Keratinocyte (primary cell): Measurements from ENCODE around the gene FRAS1. TPM values are rescaled to one million over a fixed set of nuclear protein-coding genes. Genes with fewer than 3 reads are reported as not detected.

ENCODE experiments used
- DNase-seq: peaks from one replicate; pipeline ENCODE4 v3.0.0-alpha.2; 2011; ENCODE audit warnings: low read depth, missing footprints, low spot score
- FAIRE-seq: peaks from 2 replicates; lab custom pipeline; 2011; peaks lifted over from hg19 to GRCh38; lab: Jason Lieb, UNC
- H2AFZ ChIP-seq: 2 replicates; pipeline ENCODE4 v1.6.0; 2012; ENCODE audit warnings: low read length, control low read depth, inconsistent platforms; ENCODE audit not compliant: control insufficient read depth
- H3K27ac ChIP-seq: 2 replicates; pipeline ENCODE4 v1.5.1; 2011; ENCODE audit warnings: low read length; ENCODE audit not compliant: control insufficient read depth, insufficient read depth
- H3K27me3 ChIP-seq: 3 replicates; pipeline ENCODE4 v1.6.0; 2011; ENCODE audit warnings: low read length; ENCODE audit not compliant: control insufficient read depth, insufficient read depth; ENCODE audit errors: extremely low read depth
- H3K36me3 ChIP-seq, 2 experiments: 2 replicates in 1 of 2; 3 replicates in 1 of 2; pipeline ENCODE4 v1.5.1; 2011; ENCODE audit warnings: low read length in 2 of 2, mild to moderate bottlenecking in 1 of 2; ENCODE audit not compliant: control insufficient read depth in 2 of 2, insufficient read depth in 2 of 2; ENCODE audit errors: extremely low read depth in 1 of 2
- H3K4me1 ChIP-seq: 3 replicates; pipeline ENCODE4 v1.5.1; 2011; ENCODE audit warnings: low read length; ENCODE audit not compliant: control insufficient read depth, insufficient read depth; ENCODE audit errors: extremely low read depth
- H3K4me2 ChIP-seq: 3 replicates; pipeline ENCODE4 v1.6.0; 2011; ENCODE audit warnings: low read depth, low read length; ENCODE audit not compliant: control insufficient read depth, insufficient read depth; ENCODE audit errors: extremely low read depth
- H3K4me3 ChIP-seq, 3 experiments: fragments of 200-600 bp in 1 of 3; sonication (generic) in 1 of 3; 2 replicates in 2 of 3; 3 replicates in 1 of 3; pipeline ENCODE4 v1.5.1; 2011 to 2016; ENCODE audit warnings: low read length in 3 of 3, mild to moderate bottlenecking in 3 of 3, control low read depth in 2 of 3, inconsistent platforms in 1 of 3, low read depth in 1 of 3, mixed read lengths in 1 of 3, mixed run types in 1 of 3, moderate library complexity in 1 of 3; ENCODE audit not compliant: control insufficient read depth in 2 of 3, insufficient read depth in 2 of 3; ENCODE audit errors: extremely low read depth in 1 of 3
- H3K79me2 ChIP-seq: 2 replicates; pipeline ENCODE4 v1.6.0; 2012; ENCODE audit warnings: low read length; ENCODE audit not compliant: control insufficient read depth, insufficient read depth
- H3K9ac ChIP-seq: 3 replicates; pipeline ENCODE4 v1.6.0; 2011; ENCODE audit warnings: low read length; ENCODE audit not compliant: control insufficient read depth, insufficient read depth; ENCODE audit errors: extremely low read depth
- H3K9me1 ChIP-seq: 3 replicates; pipeline ENCODE4 v1.6.0; 2011; ENCODE audit warnings: low read length; ENCODE audit not compliant: control insufficient read depth, insufficient read depth; ENCODE audit errors: extremely low read depth
- H3K9me3 ChIP-seq: 2 replicates; pipeline ENCODE4 v1.5.1; 2012; ENCODE audit warnings: low read depth, low read length; ENCODE audit not compliant: control insufficient read depth
- H4K20me1 ChIP-seq: 3 replicates; pipeline ENCODE4 v1.6.0; 2011; ENCODE audit warnings: low read length; ENCODE audit not compliant: control insufficient read depth, insufficient read depth; ENCODE audit errors: extremely low read depth
- EZH2 ChIP-seq: IDR thresholded peaks from one replicate; pipeline ENCODE4 v1.6.1; 2012; ENCODE audit warnings: inconsistent platforms, mild to moderate bottlenecking, low read length, moderate library complexity
- dilution Hi-C: fragments of 300-500 bp; cut with MboI; formaldehyde crosslinking; loops from one replicate; pipeline ENCODE4 v1.7.0; 2020; ENCODE audit warnings: low sequenced_read_pairs; ENCODE audit not compliant: extremely low pct_ligation_motif_present
- polyA plus RNA-seq, 5 experiments: library from polyadenylated mRNA; depleted of rRNA in 3 of 5; stranded (reverse) in 3 of 5; stranded (forward) in 1 of 5; unstranded in 1 of 5; fragments of >200 nt; gene quantifications; 1 replicate in 1 of 5; 2 replicates in 3 of 5; 3 replicates in 1 of 5; pipeline versions ENCODE4 v1.2.1 to v1.2.3, GENCODE V29; 2011 to 2012; ENCODE audit warnings: missing spikeins in 2 of 5, low read depth in 1 of 5, low replicate concordance in 1 of 5
- TF ChIP-seq, protein P1 (sequence below), 3 experiments: IDR thresholded peaks in 1 of 3; conservative IDR thresholded peaks in 1 of 3; optimal IDR thresholded peaks in 1 of 3; 2 replicates in 2 of 3; 3 replicates in 1 of 3; pipeline versions ENCODE3 to v1.5.1; 2011; ENCODE audit warnings: low read length in 3 of 3, mild to moderate bottlenecking in 3 of 3, moderate library complexity in 2 of 3, control low read depth in 1 of 3, inconsistent platforms in 1 of 3; ENCODE audit not compliant: insufficient read depth in 2 of 3; ENCODE audit errors: extremely low read depth in 1 of 3

Gene FRAS1
- polyA plus RNA-seq, 1 donor (not counting 4 experiments of a cell fraction or from before 2014, with no cell fraction given): 3.5 TPM

GRCh38 chr4:78291277-78291676 is 234.2 kb downstream of the FRAS1 start:
- Histone ChIP-seq H3K4me3 (no peak overlapping the region), H3K4me2 (no peak overlapping the region), H3K9ac (no peak overlapping the region), H3K9me1 (no peaks in the 10 kb centered on the region), H3K79me2 (no peaks in the 10 kb centered on the region), H3K4me1 (peaks cover 10% of the 10 kb centered on the region), H3K27ac (no peak overlapping the region), H3K27me3 (no peaks in the 10 kb centered on the region), H3K9me3 (no peaks in the 10 kb centered on the region), H2AFZ (no peak overlapping the region), H4K20me1 (no peaks in the 10 kb centered on the region), H3K36me3 (no peaks in the 10 kb centered on the region)
- no peak for FAIRE-seq
- TF ChIP-seq, protein P1, sequence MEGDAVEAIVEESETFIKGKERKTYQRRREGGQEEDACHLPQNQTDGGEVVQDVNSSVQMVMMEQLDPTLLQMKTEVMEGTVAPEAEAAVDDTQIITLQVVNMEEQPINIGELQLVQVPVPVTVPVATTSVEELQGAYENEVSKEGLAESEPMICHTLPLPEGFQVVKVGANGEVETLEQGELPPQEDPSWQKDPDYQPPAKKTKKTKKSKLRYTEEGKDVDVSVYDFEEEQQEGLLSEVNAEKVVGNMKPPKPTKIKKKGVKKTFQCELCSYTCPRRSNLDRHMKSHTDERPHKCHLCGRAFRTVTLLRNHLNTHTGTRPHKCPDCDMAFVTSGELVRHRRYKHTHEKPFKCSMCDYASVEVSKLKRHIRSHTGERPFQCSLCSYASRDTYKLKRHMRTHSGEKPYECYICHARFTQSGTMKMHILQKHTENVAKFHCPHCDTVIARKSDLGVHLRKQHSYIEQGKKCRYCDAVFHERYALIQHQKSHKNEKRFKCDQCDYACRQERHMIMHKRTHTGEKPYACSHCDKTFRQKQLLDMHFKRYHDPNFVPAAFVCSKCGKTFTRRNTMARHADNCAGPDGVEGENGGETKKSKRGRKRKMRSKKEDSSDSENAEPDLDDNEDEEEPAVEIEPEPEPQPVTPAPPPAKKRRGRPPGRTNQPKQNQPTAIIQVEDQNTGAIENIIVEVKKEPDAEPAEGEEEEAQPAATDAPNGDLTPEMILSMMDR (optimal IDR thresholded peaks at IDR 0.05 in 1 of 3, IDR thresholded peaks at IDR 0.05 in 1 of 3, conservative IDR thresholded peaks at IDR 0.05 in 1 of 3; ENCODE audit: extremely low read depth in 1 of 3, insufficient read depth in 2 of 3, low read length in 3 of 3): no peak
- TF ChIP-seq EZH2: no peak
- no peak for DNase-seq
- dilution Hi-C loops: no loop called here

- no peak overlapping the region for H3K27ac ChIP-seq
- no peaks in the 10 kb centered on the region for H3K79me2 ChIP-seq
- dilution Hi-C loops: no loop called here
- H3K9ac ChIP-seq: no peak overlapping the region
- no peaks in the 10 kb centered on the region for H4K20me1 ChIP-seq
- no peaks in the 10 kb centered on the region for H3K36me3 ChIP-seq
- no peak overlapping the region for H3K4me2 ChIP-seq
- H3K4me3 ChIP-seq: no peak overlapping the region
- TF ChIP-seq, protein P1 (optimal IDR thresholded peaks at IDR 0.05 in 1 of 3, IDR thresholded peaks at IDR 0.05 in 1 of 3, conservative IDR thresholded peaks at IDR 0.05 in 1 of 3; ENCODE audit: extremely low read depth in 1 of 3, insufficient read depth in 2 of 3, low read length in 3 of 3): no peak
- TF ChIP-seq EZH2: no peak
- H3K4me1 ChIP-seq: peaks cover 10% of the 10 kb centered on the region
- no peak for DNase-seq
- H3K9me3 ChIP-seq: no peaks in the 10 kb centered on the region
- no peaks in the 10 kb centered on the region for H3K9me1 ChIP-seq
- H2AFZ ChIP-seq: no peak overlapping the region
- FAIRE-seq: no peak
- no peaks in the 10 kb centered on the region for H3K27me3 ChIP-seq
Measured at GRCh38 chr4:78292341-78292740, 235.2 kb downstream of the FRAS1 start.
